22Rv1 (cell line): Measurements from ENCODE around the gene RECQL.

Experiments used
- ZFX ChIP-seq: fragments of 450-650 bp; IDR thresholded peaks from 2 replicates; pipeline ENCODE4 v1.6.1; 2017; ENCODE audit warnings: antibody characterized with exemption, borderline replicate concordance
- TF ChIP-seq, protein P1 (sequence below): fragments of 450-650 bp; IDR thresholded peaks from 2 replicates; pipeline ENCODE4 v1.5.1; 2017; ENCODE audit warnings: mild to moderate bottlenecking

GRCh38 chr12:21547437-21547836 lies 46.0 kb upstream of the RECQL start:
- TF ChIP-seq, protein P1, sequence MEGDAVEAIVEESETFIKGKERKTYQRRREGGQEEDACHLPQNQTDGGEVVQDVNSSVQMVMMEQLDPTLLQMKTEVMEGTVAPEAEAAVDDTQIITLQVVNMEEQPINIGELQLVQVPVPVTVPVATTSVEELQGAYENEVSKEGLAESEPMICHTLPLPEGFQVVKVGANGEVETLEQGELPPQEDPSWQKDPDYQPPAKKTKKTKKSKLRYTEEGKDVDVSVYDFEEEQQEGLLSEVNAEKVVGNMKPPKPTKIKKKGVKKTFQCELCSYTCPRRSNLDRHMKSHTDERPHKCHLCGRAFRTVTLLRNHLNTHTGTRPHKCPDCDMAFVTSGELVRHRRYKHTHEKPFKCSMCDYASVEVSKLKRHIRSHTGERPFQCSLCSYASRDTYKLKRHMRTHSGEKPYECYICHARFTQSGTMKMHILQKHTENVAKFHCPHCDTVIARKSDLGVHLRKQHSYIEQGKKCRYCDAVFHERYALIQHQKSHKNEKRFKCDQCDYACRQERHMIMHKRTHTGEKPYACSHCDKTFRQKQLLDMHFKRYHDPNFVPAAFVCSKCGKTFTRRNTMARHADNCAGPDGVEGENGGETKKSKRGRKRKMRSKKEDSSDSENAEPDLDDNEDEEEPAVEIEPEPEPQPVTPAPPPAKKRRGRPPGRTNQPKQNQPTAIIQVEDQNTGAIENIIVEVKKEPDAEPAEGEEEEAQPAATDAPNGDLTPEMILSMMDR, result no peak
- no peak for TF ChIP-seq ZFX
